Right cardiac atrium (tissue), 5 donors: ENCODE data around the gene SYNE1. TPM values are rescaled to one million over a fixed set of nuclear protein-coding genes. Genes with fewer than 3 reads are reported as not detected.

Source experiments
- ATAC-seq, 2 donors: fragments of 200-7000 bp; cut with Tn5 transposase; one replicate each; pipeline versions ENCODE4 v1.8.0 to v1.9.1; 2020; ENCODE audit warnings: moderate library complexity in 2 of 2, mild to moderate bottlenecking in 1 of 2
- DNase-seq, 3 donors: peaks; one replicate each; pipeline ENCODE4 v3.0.0-alpha.2; 2020
- H3K27ac ChIP-seq: one replicate; pipeline ENCODE4 v1.5.1; 2013; ENCODE audit warnings: mild to moderate bottlenecking, low read length, control low read depth, moderate library complexity
- H3K27me3 ChIP-seq: one replicate; pipeline ENCODE4 v1.6.1; 2013; ENCODE audit not compliant: control insufficient read depth, insufficient read depth
- H3K4me1 ChIP-seq: one replicate; pipeline ENCODE4 v1.6.1; 2013; ENCODE audit warnings: low read length; ENCODE audit not compliant: control insufficient read depth, insufficient read depth
- H3K4me3 ChIP-seq: one replicate; pipeline ENCODE4 v1.5.1; 2013; ENCODE audit warnings: low read length, control low read depth
- H3K9me3 ChIP-seq: one replicate; pipeline ENCODE4 v1.6.1; 2013; ENCODE audit warnings: low read length; ENCODE audit not compliant: control insufficient read depth
- WGBS: extraction: QIAGEN DNeasy Blood & Tissue Kit; methylation state at CpG from one replicate; pipeline ENCODE4 v1.1.7; 2013; 5-methylcytosine and 5-hydroxymethylcytosine counted together
- intact Hi-C, 4 donors: fragments of 100-400 bp; cut with DNase I; formaldehyde crosslinking; loops; one replicate each; pipeline versions ENCODE4 v1.11.0 to v1.14.0; 2022 to 2023
- polyA plus RNA-seq: library from polyadenylated mRNA; stranded (reverse); fragments of 200-250 nt; gene quantifications from one replicate; pipeline ENCODE4 v1.2.3, GENCODE V29; 2013
- total RNA-seq, 4 donors: library from RNA; stranded (reverse); fragmentation: NEBNext Ultra II Directional; extraction: Animal tissue kit (Norgen Biotek cat#: 25700); gene quantifications; one replicate each; pipeline ENCODE4 v1.2.1, GENCODE V29; 2021
- donor health status: healthy with polysubstance abuse.
- donor health status: DM: no; HTN: yes; CAD: no.
- donor health status: DM: no; HTN: no; CAD: no.
- donor health status: DM: no; HTN: yes; CAD: no; lungs with severe emphysema.
- donor health status: DM: yes; HTN: yes; CAD: no.

Gene SYNE1
- total and polyA plus RNA-seq, 5 donors: 71.7 to 162 (median 116) TPM

DNA sequence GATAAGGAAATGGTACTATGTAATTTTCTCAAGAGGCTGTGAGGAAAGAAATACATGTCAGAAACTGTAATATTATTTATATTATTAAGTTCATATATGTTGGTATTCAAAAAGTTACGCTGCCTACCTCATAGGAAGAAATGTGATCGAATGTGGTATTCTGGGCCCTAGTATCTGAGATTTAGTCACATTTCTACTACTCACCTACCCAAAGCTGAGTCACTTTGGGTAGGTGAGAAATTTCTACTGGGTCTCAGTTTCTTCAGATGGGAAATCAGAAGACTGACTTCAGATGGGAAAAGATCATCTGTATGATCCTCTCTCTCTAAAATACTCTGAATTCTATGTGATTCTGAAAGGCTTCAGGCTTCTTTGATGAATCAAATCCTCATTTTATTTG, 411.0 kb downstream of the SYNE1 start:
- H3K4me3 ChIP-seq: no peak overlapping the region
- WGBS: 98% methylated on average over 2 of the region's 2 CpGs
- no peaks in the 10 kb centered on the region for H3K4me1 ChIP-seq
- no peaks in the 10 kb centered on the region for H3K27me3 ChIP-seq
- ATAC-seq (no peak), DNase-seq (no peak)
- no peaks in the 10 kb centered on the region for H3K9me3 ChIP-seq
- no peak overlapping the region for H3K27ac ChIP-seq
- intact Hi-C loops: no loop called here

- Histone ChIP-seq H3K4me1 (peaks cover 1% of the 10 kb centered on the region), H3K9me3 (no peaks in the 10 kb centered on the region), H3K27ac (no peak overlapping the region), H3K4me3 (no peak overlapping the region), H3K27me3 (no peaks in the 10 kb centered on the region)
- ATAC-seq: no peak
- DNase-seq: no peak
- 69% methylated on average over 7 of the region's 7 CpGs for WGBS
- intact Hi-C loops: no loop called here
These were observed 411.8 kb downstream of the SYNE1 start for GRCh38 chr6:152225241-152225934.

- H3K27ac ChIP-seq: no peak overlapping the region
- H3K4me1 ChIP-seq: peaks cover 1% of the 10 kb centered on the region
- no peak overlapping the region for H3K4me3 ChIP-seq
- intact Hi-C loops: no loop called here
- no peak for DNase-seq
- no peaks in the 10 kb centered on the region for H3K9me3 ChIP-seq
- 88% methylated on average over 3 of the region's 3 CpGs for WGBS
- ATAC-seq: no peak
- no peaks in the 10 kb centered on the region for H3K27me3 ChIP-seq
These were observed 413.5 kb downstream of the SYNE1 start for GRCh38 chr6:152223636-152224035.

- ATAC-seq (no peak), DNase-seq (no peak)
- no peak overlapping the region for H3K4me3 ChIP-seq
- no peaks in the 10 kb centered on the region for H3K9me3 ChIP-seq
- intact Hi-C loops: no loop called here
- H3K27ac ChIP-seq: peak overlapping the region; percentile 21
- H3K4me1 ChIP-seq: peaks cover 1% of the 10 kb centered on the region
- 87% methylated on average over 4 of the region's 4 CpGs for WGBS
- H3K27me3 ChIP-seq: no peaks in the 10 kb centered on the region
These were observed 415.1 kb downstream of the SYNE1 start for GRCh38 chr6:152221806-152222628.

GRCh38 chr6:152220786-152221185, 416.4 kb downstream of the SYNE1 start:
- 42% methylated on average over 4 of the region's 4 CpGs for WGBS

GRCh38 chr6:152218887-152219286, 418.3 kb downstream of the SYNE1 start:
- no peak for DNase-seq
- ATAC-seq: no peak
- Histone ChIP-seq H3K27ac (no peak overlapping the region), H3K9me3 (no peaks in the 10 kb centered on the region), H3K4me3 (no peak overlapping the region), H3K4me1 (peaks cover 1% of the 10 kb centered on the region), H3K27me3 (no peaks in the 10 kb centered on the region)
- intact Hi-C loops: loop anchor here in 1 of 4 donors (5.0 kb wide), 1 partner anchor 43 kb away; no protein-coding TSS in a partner anchor
- 90% methylated on average over 3 of the region's 3 CpGs for whole genome bisulfite sequencing

More at GRCh38 chr6:152220786-152221185, 416.4 kb downstream of the SYNE1 start:
- Histone ChIP-seq H3K4me3 (no peak overlapping the region), H3K27me3 (no peaks in the 10 kb centered on the region), H3K27ac (peak overlapping the region; percentile 77), H3K9me3 (no peaks in the 10 kb centered on the region), H3K4me1 (peaks cover 1% of the 10 kb centered on the region)
- peak; percentile 70 to 89 for ATAC-seq
- no peak for DNase-seq
- intact Hi-C loops: no loop called here

DNA sequence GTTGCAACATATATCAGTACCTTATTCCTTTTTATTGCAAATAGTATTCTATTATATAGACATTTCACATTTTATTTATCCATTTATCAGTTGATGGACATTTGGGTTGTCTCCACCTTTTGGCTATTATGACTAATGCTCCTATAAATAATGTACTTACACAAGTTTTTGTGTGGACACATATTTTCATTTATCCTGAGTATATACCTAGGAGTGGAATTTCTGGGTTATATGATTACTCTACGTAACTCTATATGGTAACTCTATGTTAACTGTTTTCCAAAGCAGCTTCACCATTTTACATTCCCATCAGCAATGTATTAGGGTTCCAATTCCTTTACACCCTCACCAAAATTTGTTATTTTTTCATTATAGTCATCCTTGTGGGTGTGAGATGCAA, 424.7 kb downstream of the SYNE1 start:
- intact Hi-C loops: no loop called here
- H3K9me3 ChIP-seq: no peaks in the 10 kb centered on the region

GRCh38 chr6:152209211-152209610, 428.0 kb downstream of the SYNE1 start:
- Histone ChIP-seq H3K4me1 (no peaks in the 10 kb centered on the region), H3K4me3 (no peak overlapping the region), H3K9me3 (no peaks in the 10 kb centered on the region), H3K27me3 (no peaks in the 10 kb centered on the region), H3K27ac (no peak overlapping the region)
- WGBS: 84% methylated on average over 8 of the region's 8 CpGs
- DNase-seq (no peak), ATAC-seq (no peak)
- intact Hi-C loops: loop anchor here in 1 of 4 donors (10.0 kb wide), 2 partner anchors 54 to 56 kb away; no protein-coding TSS in a partner anchor

More for the DNA sequence above, 424.7 kb downstream of the SYNE1 start:
- 99% methylated on average over 1 of the region's 1 CpG for WGBS
- no peak for DNase-seq
- no peak for ATAC-seq
- no peak overlapping the region for H3K27ac ChIP-seq
- H3K4me3 ChIP-seq: no peak overlapping the region
- H3K4me1 ChIP-seq: no peaks in the 10 kb centered on the region
- no peaks in the 10 kb centered on the region for H3K27me3 ChIP-seq

DNA sequence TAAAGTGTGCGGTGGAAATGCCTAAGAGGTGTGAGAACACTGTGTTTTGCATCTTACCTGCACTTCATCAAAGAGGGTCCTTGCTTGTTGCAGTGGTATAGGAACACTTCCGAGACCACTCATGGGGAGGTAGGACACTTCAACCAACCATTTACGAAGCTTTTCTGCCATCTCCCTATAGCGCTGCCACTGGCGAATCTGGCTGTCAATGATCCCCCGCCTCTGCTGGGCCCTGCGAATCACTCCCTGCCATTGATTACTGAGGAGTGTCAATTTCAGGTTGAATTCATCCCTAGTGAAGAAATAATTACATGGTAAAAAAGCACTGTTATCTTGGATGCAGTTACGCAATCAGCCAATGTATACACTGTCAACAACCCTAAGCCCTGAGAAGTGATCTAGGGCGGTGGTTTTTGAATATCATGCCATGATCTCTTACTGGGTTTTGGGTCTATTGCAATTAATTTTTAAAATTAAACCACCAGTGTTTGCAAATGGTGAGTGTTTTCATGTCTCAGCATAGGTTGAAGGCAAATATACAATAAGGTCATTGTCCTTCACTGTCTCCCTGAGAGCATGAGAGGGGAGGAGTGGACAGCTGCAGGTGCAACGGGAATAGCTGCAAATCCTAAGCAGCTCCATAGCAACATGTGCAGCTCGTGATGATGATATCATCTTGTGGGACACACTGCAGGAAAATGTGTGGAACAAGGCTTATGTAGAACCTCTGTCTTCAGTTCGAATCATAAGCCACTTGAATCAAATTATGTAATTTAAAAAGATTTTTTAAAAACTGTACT, 429.0 kb downstream of the SYNE1 start:
- intact Hi-C loops: loop anchor here in 1 of 4 donors (10.0 kb wide), 2 partner anchors 53 to 57 kb away; no protein-coding TSS in a partner anchor
- no peak overlapping the region for H3K27ac ChIP-seq
- no peaks in the 10 kb centered on the region for H3K27me3 ChIP-seq
- H3K4me1 ChIP-seq: no peaks in the 10 kb centered on the region
- DNase-seq: no peak
- ATAC-seq: no peak
- H3K4me3 ChIP-seq: no peak overlapping the region
- H3K9me3 ChIP-seq: no peaks in the 10 kb centered on the region
- 91% methylated on average over 12 of the region's 12 CpGs for WGBS

DNA sequence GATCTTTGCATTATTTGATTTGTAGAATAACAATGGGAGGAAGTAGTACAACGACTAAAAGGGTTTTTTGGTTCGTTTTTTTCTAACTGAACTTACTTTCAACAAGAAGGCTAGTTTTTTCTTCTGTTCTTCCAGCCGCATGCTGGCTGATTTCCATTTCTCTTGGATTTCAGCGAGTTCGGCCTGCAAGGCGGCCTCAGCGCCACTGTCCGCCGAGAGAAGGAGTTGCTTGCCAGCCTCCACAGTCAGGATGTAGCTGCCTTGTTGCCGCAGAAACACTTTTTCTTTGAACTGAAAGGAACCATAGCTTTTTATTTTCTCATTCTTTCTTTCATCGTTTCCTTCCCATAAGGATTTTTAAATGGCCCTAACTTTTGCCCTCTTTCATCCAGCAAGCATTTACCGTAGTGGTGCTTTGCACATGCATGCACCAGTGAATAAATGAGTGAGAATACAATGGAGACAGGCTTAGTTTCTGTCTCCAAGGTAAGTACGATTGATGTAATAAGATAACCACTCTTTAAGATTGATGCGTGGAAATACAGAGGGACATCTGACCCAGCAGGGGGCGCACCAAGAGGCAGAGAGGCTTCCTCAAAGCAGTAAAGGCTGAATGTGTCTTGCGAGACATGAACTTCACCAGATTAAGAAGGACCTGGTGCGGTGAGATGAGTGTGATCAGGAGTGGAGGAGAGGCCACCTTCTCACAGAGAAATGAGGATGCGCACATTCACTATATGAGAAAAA, 430.9 kb downstream of the SYNE1 start:
- DNase-seq (peak; percentile 34 to 69 (median 63)), ATAC-seq (no peak)
- Histone ChIP-seq H3K27ac (no peak overlapping the region), H3K9me3 (no peaks in the 10 kb centered on the region), H3K4me1 (no peaks in the 10 kb centered on the region), H3K4me3 (no peak overlapping the region), H3K27me3 (no peaks in the 10 kb centered on the region)
- WGBS: 85% methylated on average over 18 of the region's 18 CpGs
- intact Hi-C loops: loop anchor here in 1 of 4 donors (10.0 kb wide), 2 partner anchors 51 to 59 kb away; no protein-coding TSS in a partner anchor
